HG03196 (cell line): ENCODE data around the gene ASB13.
"Not testable (repeated sequence)": the region's sequence is repeated elsewhere in the genome, so short reads cannot be mapped to it uniquely, and the experiment has no call there.

Source experiments
- ATAC-seq: cut with Tn5 transposase; IDR thresholded peaks from one replicate; pipeline ENCODE4 v1.9.1; 2021; ENCODE audit not compliant: unreplicated experiment

ASB13 gene

GRCh38 chr10:5608608-5609220 is 57.7 kb downstream of the ASB13 start:
- ATAC-seq = no peak

DNA sequence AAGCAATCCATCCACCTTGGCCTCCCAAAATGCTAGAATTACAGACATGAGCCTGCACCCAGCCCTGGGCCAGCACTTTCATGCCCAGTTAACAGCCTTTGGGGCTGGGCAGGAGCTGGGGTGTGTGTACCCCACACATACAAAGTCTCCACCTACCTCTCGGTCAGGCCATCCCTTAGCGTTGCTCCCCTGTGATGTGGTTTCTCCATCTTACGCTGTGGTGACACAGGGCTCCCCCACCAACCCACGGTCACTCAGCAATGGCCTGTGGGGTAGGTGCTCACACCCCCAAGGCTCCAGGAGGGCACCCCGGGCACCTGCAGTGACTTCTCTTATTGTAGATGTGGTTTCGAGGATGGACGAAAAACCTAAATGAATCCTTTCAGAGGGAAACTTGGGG is 58.8 kb downstream of the ASB13 start:
- ATAC-seq = no peak

DNA sequence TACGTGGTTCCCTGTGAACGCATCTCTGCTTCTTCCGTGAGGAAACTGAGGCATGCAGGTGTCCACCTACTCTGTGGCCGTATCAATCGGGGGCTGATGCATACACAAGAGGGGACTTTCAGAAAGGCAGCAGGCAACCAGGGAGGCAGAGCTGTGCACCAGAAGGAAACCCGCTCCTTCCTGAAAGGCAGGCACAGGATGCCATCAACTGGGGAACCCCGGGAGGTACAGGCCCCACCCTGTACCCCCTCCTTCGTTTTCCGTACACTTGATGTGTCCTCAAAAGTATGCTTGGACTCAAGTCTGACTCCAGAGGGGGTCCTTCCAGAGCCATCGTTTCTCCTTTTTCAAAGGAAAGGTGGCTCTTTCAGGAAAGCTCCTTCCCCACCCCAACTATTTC is 59.5 kb downstream of the ASB13 start:
- no peak for ATAC-seq

DNA sequence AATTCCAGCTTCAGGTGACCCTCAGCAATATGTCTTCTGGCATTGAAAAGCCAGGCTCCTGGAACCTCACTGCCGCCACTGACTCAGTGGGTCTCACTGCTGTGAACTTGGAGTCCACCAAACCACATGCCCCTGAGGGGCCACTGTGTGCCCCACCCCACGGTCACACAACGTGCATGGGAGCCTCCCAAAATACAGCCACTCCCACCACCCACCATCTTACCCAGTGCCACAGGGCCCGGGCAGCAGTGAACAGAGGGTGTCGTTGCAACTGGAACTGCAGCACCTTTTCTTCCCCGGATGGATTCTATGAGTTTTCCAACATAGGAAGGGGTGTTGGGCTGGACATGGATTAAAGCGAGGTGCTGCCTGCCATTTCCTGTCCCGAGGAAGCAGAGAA is 60.1 kb downstream of the ASB13 start:
- ATAC-seq = no peak

GRCh38 chr10:5604961-5605360 is 61.4 kb downstream of the ASB13 start:
- ATAC-seq = no peak

DNA sequence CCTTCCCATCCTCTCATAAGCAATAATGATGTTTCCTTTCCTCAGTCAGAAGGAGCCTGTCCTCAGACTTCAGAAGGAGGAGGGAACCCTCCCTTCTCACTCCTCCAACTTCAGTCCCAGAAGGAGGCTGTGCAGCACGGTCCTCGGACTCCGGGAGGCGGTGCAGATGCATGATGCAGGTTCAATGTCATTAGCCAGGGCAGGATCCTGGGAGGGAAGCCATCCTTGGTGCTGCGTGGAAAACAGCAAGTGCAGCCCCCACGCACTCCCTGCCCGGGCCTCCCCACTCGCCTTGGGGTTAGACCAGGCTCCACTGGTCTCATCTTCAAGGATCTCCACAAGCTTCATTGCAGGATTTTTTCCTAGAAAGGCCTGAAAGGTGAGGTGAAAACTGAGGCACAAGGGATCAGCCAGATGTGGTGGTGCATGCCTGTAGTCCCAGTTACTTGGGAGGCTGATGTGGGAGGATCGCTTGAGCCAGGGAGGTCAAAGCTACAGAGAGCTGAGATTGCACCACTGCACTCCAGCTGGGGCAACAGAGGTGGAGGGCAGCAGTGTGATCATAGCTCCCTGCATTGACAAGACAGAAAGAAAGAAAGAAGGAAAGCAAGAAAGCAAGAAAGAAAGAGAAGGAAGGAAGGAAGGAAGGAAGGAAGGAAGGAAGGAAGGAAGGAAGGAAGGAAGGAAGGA is 62.0 kb downstream of the ASB13 start:
- no peak for ATAC-seq

- no peak for ATAC-seq
These were observed 62.6 kb downstream of the ASB13 start for GRCh38 chr10:5603848-5604170.

- no peak for ATAC-seq
These were observed 63.1 kb downstream of the ASB13 start for GRCh38 chr10:5603091-5603847.

DNA sequence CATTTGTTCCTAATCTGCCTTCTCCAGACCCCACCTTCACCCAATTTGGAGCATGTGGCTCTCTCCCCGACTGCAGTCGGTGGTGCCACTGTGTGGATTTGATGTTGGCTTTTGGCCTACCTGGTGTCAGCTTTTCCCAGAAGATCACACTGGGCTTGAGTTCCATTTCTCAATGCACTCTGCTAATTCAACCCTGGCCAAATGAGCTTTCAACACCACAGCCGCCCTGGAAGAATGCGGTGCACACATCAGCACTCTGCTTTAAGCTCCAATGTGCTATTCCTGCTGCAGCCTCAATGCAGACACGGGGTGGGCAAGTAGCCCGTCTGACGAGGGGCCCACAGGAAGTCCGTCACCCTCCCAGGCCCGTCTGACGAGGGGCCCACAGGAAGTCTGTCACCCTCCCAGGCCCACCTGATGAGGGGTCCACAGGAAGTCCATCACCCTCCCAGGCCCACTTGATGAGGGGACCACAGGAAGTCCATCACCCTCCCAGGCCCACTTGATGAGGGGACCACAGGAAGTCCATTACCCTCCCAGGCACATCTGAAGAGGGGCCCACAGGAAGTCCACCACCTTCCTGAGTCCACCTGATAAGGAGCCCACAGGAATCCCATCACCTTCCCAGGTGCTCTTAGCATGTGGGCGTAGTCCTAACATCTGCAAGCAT is 64.4 kb downstream of the ASB13 start:
- ATAC-seq = no peak

GRCh38 chr10:5600908-5601307 is 65.5 kb downstream of the ASB13 start:
- no peak for ATAC-seq

DNA sequence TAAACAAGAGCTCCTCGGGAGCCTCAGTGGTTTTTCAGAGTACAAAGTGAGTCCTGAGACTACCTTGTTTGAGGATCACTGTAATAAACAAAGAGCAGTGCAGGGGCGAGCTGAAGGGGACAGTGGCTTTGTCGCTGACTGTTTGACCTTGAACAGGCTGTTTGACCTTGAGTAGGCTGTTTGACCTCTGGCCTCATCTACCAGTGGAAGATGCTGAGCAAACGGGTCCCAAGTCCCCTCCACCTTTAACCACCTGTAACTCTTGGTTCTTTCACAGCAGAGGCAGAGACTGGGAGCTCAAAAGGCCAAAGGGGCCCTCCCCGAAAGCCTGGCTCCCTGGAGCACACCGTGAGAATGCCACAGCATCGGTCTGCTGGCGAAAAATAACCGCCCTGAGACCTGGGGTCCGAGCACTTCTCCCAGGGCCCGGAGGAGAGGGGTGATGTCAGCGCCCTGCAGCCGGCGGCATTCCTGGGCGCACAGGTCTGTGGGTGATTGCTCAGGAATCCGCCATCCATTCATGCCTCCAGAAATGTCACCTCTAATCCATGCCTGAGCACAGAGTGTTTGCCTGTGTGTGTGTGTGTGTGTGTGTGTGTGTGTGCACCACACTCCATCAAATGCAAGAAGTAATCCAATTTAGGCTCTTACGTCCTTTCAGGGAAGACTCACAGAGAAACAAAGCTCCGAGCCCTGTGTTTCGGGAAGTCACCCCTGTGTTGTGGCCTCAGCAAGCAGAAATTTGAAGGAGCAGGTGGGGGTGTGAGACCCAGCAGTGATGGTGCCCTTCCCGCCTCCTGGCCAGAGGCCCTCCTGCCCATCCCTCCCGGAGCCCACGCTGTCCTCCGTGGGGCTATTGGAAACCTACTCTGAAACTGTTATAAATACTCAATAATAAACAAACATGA is 66.5 kb downstream of the ASB13 start:
- ATAC-seq = no peak

DNA sequence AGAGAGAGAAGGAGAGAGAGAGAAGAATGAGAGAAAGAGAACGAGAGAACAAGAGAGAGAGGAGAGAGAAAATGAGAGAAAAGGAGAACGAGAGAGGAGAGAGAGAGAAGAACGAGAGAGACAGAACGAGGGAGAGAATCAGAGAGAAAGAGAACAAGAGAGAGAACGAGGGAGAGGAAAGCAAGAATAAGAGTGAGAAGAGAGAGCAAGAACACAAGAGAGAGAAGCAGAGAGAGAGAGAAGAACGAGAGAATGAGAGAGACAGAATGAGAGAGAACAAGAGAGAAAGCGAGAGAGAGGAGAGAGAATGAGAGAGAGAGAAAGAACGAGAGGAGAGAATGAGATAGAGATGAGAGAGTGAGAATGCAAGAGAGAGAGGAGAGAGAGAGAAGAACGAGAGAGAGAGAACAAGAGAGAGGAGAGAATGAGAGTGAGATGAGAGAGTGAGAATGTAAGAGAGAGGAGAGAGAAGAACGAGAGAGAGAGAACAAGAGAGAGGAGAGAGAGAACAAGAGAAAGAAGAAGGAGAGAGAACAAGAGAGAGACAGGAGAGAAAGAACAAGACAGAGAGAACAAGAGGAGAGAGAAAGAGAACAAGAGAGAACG is 68.2 kb downstream of the ASB13 start:
- ATAC-seq = no peak

- no peak for ATAC-seq
These were observed 69.6 kb downstream of the ASB13 start for GRCh38 chr10:5596611-5597341.

DNA sequence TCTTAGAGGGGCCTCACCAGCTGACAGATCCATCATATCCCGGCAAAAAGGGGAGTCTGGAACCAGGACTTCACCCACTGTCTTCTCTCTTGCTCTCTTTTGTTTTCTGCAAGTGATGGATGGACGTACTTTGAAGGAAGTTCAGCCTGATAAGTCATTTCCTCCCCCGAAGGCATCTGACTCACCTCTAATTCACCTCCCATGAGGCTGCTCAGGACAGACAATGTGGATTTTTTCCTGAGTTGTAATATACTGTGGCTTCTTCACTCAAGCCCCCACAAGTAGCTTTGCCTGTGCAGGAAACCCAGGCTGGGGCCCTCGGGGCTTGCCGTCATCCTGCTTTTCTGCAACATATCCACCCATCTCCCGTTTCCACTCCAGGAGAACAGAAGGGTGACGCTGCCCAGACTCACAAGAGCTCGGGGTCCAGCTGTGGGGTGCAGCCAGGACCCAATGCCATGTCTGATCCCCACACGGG is 70.4 kb downstream of the ASB13 start:
- ATAC-seq = no peak

DNA sequence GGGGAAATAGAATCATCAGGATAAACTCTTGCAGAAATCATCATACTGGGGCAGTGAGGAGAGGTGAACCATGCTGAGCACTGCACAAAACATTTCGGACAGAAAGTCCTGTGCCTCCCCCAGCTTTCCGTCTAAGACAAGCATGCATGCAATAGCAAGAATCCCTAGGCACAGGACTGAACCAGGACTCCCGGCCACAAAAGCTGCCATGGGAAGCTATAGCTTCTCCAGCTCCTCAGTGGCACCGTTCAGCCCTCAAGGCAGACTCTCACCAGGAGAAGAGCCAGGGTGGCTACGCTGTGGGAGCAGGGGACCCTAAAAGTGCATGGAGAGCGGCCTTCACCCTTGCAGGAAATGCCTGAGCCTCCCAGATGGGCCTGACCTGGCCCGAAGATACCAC is 70.8 kb downstream of the ASB13 start:
- ATAC-seq = no peak

DNA sequence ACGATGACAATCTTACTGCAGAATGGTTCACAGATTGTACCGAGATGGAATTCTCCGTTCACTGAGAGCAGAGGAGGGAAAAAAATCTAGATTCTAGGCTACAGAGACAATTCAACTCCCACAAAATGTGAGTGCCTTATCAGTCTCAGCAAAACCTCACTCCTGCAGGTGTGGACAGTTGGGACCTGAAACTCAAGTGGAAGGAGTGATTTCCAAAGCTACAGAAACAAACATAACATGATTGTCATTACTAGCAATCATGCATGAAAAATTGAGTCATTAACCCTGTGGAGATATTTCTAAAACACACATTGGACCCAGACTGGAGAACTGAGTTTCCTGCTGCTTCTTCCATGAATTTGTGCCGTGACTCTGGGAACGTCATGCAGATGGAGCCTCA is 71.3 kb downstream of the ASB13 start:
- no peak for ATAC-seq

DNA sequence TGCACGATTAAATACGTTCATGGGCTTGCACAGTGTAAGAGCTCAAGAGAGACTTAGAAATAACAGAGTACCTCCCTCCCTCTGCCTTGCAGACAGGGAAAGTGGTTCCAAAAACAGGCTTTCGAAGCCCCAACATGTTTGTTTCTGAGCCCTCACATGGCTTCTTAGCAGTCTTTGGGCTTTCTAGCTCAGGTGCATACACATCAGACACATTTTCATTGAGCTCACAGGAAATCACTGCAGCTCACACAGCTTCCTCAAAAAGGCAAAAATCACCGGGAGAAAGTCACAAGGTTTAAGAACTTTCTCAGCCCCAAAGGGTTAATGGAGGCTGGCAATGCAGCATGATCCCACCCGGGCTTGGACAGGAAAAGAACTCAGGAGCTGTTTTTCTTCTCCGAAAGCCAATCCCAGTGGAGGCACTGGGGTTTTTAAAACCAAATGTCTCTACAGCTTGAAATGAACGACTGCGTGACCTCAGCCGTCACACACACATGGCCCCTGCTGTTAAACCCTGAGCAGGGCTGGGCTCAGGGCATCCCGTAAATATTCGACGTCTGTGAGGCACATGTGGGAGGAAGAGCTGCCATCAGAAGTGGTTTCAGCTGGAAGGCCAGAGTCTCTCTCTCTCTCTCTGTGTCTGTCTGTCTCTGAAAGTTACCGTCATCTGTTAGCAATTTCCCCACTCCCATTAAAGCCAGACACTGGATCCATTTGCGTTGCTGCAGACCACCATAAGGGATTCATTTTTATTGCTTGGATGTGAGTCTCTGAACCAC is 71.9 kb downstream of the ASB13 start:
- no peak for ATAC-seq

DNA sequence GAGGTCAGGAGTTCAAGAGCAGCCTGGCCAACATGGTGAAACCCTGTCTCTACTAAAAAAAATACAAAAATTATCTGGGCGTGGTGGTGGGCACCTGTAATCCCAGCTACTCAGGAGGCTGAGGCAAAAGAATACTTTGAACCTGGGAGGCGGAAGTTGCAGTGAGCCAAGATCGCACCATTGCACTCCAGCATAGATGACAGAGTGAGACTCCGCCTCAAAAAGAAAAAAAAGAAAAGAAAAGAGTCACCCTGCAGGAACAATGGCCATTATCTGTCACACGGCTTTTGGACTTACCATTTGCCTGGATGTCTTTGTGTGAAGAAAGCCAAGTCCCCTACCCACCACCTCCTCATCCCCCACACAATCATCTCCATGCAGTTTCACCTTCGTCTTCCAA is 73.0 kb downstream of the ASB13 start:
- ATAC-seq = not testable (repeated sequence)

- ATAC-seq = no peak
These were observed 74.3 kb downstream of the ASB13 start for GRCh38 chr10:5592070-5592469.
